GM18498 (cell line): ENCODE results near the gene TMEM175.

Experiments used
- ATAC-seq: cut with Tn5 transposase; IDR thresholded peaks from one replicate; pipeline ENCODE4 v1.9.1; 2021; ENCODE audit warnings: mild to moderate bottlenecking, moderate library complexity; ENCODE audit not compliant: unreplicated experiment

TMEM175 gene

DNA sequence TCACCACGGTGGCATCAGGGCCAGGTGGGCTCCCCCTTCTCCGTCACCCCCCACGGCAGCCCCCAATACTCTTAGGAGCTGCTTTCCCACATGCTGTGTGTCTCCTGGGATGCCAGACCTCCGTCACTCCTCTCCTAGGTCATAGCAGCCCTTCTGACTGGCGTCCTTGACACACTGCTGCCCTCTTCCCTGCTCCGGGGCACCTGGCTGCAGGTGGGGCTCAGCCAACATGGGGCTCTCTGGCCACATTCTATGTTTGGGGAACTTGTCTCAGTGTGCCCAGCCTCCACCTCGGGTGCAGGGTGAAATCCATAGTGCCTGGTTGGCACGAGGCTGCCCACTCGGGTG is 13.8 kb downstream of the TMEM175 start:
- no peak for ATAC-seq

- no peak for ATAC-seq
Observed at GRCh38 chr4:946517-947471, 14.5 kb downstream of the TMEM175 start.

GRCh38 chr4:947491-947971 is 15.3 kb downstream of the TMEM175 start:
- no peak for ATAC-seq

- ATAC-seq, result no peak
Observed at GRCh38 chr4:948101-948935, 16.1 kb downstream of the TMEM175 start.

- ATAC-seq, result no peak
Observed at GRCh38 chr4:948936-949300, 16.7 kb downstream of the TMEM175 start.

DNA sequence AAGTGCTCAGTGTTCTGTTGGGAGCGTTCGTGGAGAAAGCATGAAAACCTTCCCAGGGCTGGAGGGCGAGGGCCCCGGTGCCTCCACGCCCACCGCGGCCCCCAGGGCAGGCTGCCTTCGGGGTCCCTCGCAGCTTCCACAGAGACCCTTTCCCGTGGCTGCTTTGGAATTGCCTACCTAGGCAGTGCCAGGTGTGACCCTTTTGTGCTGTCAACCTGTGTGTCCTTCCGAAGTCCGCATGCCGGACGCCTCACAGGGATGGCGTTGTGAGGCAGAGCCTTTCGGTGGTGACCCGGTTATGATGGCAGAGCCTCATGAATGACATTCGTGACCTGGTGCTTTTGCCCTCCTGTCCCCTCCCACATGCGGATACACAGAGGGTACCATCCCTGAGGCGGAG is 17.4 kb downstream of the TMEM175 start:
- no peak for ATAC-seq

GRCh38 chr4:950136-951020 is 18.1 kb downstream of the TMEM175 start:
- no peak for ATAC-seq

DNA sequence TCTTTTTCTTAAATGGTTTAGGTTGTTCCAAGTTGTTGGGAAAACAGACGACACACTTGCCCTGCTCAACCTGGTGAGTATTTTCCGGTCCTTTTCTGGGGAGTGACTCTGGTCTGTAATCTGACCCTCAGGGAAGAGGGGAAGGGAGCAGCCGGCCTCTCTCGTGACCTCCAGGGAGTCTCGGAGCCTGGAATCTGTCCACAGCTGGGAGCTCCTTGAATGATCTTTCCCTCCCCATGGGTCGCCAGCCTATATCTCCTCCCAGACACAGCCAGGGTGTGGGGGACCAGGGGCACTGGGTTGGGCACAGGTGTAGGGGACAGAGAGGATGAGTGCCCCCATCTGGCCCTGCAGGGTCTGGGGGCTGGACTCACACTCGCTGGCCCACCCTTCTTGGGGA is 18.9 kb downstream of the TMEM175 start:
- ATAC-seq, result no peak

DNA sequence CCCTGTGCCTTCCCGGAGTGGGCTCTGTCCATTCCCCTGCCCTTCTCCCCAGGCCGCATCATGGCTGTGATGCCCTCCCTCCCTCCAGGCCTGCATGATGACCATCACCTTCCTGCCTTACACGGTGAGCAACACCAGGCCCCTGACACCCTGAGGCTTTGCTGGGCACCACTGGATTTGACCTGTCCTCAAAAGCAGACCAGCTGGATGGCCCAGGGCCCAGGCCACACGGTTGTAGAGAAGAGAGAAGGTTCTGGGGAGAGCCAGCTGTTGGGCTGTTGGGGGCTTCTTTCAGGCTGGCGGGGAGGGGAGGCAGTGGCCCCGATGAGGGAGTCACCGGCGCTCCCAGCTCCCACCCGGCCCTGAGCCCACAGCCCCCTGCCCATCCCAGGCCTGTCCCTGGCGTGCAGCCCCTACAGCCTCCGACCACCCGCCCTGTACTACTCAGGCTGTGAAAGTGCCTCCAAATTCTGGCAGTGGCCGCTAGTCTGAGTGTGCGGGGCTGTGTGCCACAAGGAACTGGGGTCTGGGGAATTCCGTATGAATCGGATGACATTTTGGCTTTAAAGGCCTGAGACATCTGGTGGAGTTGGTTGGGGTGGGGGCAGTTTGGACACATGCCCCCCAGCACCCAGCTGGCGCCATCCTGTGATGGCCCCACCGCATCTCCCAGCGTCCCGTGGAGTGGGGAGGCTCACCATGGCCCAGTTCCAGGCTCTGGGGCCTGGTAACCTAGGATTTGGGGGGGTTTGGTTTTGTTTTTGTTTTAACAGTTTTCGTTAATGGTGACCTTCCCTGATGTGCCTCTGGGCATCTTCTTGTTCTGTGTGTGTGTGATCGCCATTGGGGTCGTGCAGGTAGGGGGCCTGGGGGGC is 19.6 kb downstream of the TMEM175 start:
- no peak for ATAC-seq

DNA sequence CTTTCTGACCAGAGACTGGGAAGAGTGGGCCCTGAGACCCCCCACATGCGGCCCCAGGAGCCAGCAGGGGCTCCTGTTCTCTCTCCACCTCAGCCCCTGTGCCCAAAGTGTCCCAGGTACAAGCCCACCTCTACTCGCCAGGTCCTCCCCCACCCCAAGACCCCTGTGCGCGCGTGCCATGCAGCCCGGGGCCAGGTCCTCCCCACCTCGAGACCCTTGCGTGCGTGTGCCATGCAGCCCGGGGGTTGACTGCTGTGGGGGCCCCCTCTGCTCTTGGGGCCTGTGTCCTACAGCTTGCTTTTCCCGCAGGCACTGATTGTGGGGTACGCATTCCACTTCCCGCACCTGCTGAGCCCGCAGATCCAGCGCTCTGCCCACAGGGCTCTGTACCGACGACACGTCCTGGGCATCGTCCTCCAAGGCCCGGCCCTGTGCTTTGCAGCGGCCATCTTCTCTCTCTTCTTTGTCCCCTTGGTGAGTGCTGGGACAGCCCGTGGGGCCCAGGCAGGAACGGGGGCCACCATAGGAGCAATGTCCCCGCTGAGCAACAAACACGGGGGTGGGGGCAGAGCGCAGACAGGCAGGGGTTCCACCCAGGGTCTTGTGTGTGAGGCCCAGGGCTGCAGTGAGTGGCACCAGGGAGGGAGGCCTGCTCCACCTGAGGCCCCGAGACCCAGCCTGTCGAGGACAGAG is 20.8 kb downstream of the TMEM175 start:
- no peak for ATAC-seq

GRCh38 chr4:953574-953915 is 21.3 kb downstream of the TMEM175 start:
- no peak for ATAC-seq

GRCh38 chr4:954211-955020 is 22.2 kb downstream of the TMEM175 start:
- no peak for ATAC-seq

DNA sequence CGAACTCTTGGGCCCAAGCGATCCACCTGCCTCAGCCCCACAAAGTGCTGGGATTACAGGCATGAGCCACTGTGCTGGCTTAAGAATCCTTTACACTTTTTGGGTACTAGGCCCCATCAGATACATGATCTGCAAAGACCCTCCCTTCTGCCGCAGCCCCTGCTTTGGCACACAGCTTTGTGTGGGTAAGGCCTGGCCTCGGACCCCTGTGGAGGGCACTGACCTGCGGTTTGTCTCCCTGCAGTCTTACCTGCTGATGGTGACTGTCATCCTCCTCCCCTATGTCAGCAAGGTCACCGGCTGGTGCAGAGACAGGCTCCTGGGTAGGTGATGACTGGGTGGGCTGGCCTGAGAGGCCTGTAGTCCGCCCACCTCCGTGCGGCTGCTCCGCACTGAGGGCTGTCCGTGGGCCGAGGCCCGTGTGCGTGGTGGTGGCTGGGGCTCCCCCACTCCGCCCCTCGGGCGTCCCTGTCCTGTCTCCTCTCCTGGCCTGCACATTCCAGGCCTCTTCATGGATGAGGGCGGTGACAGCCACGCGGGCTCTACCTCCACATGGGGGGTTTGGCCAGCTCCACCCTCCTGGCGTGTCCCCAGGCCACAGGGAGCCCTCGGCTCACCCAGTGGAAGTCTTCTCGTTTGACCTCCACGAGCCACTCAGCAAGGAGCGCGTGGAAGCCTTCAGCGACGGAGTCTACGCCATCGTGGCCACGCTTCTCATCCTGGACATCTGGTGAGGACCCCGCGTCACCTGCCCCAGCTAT is 23.1 kb downstream of the TMEM175 start:
- ATAC-seq, result no peak

- ATAC-seq, result no peak
Observed at GRCh38 chr4:955931-956381, 23.7 kb downstream of the TMEM175 start.

GRCh38 chr4:956531-957230 is 24.4 kb downstream of the TMEM175 start:
- no peak for ATAC-seq

DNA sequence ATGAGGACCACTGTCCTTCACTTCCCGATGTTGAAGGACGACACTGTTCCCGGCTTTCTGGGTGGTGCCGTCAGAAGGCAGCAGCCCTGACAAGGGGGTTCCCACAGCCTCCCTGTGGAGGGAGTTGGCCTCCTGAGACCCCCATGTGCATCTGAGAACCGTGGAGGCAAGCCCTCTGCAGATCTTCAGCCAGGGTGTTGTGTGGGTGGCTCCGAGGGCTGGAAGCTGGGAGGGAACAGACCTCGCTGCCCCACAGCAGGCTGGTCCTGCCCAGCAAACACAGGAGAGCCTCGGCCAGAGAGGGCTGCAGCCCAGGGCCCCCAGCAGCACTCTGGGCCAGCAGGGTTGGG is 24.9 kb downstream of the TMEM175 start:
- ATAC-seq, result no peak

- no peak for ATAC-seq
Observed at GRCh38 chr4:957581-958313, 25.5 kb downstream of the TMEM175 start.
